K562 (cell line): ENCODE results near the gene UBE3D.

Source experiments
- ARNT ChIP-seq, 2 experiments: fragments of 450-650 bp; IDR thresholded peaks; 2 replicates each; pipeline ENCODE4 v1.6.1; 2016; ENCODE audit warnings: mild to moderate bottlenecking in 1 of 2
- CTCF ChIP-seq, 3 experiments: IDR thresholded peaks in 2 of 3; conservative IDR thresholded peaks in 1 of 3; 2 replicates each; pipeline ENCODE4 v1.5.1; 2011 to 2012; ENCODE audit warnings: low read length in 3 of 3, mild to moderate bottlenecking in 3 of 3, control low read depth in 2 of 3, improper control_type of control experiment in 1 of 3, inconsistent platforms in 1 of 3, low read depth in 1 of 3, mixed read lengths in 1 of 3, moderate library complexity in 1 of 3; ENCODE audit not compliant: insufficient read depth in 2 of 3
- ELF4 ChIP-seq: fragments of 450-650 bp; formaldehyde crosslinking; IDR thresholded peaks from 2 replicates; pipeline ENCODE4 v1.4.0; 2022; ENCODE audit warnings: missing genetic modification characterization
- HIVEP1 ChIP-seq: fragments of 250-450 bp; sonication (Bioruptor Pico); IDR thresholded peaks from 2 replicates; pipeline ENCODE4 v1.4.0; 2020; ENCODE audit warnings: mild to moderate bottlenecking
- JUN ChIP-seq, 2 experiments: sonication (generic) in 1 of 2; formaldehyde crosslinking in 1 of 2; IDR thresholded peaks; 2 replicates each; pipeline versions ENCODE4 v1.6.1 to v1.8.0; 2012 to 2022; ENCODE audit warnings: borderline replicate concordance in 2 of 2, mild to moderate bottlenecking in 2 of 2, improper control_type of control experiment in 1 of 2, low read depth in 1 of 2, low read length in 1 of 2, missing genetic modification reagents in 1 of 2
- NONO ChIP-seq, 2 experiments: fragments of 200-400 bp in 1 of 2; fragments of 450-650 bp in 1 of 2; formaldehyde crosslinking in 1 of 2; IDR thresholded peaks; 2 replicates each; pipeline ENCODE4 v1.6.1; 2017; ENCODE audit warnings: low read depth in 2 of 2, mild to moderate bottlenecking in 2 of 2, moderate library complexity in 2 of 2, low read length in 1 of 2
- RAD21 ChIP-seq, 2 experiments: fragments of 250-450 bp in 1 of 2; fragments of 450-650 bp in 1 of 2; sonication (Bioruptor Pico) in 1 of 2; formaldehyde crosslinking in 1 of 2; IDR thresholded peaks in 1 of 2; conservative IDR thresholded peaks in 1 of 2; 2 replicates each; pipeline versions ENCODE4 v1.4.0 to v1.8.0; 2020 to 2022; ENCODE audit warnings: mild to moderate bottlenecking in 2 of 2, moderate library complexity in 1 of 2
- RBM17 ChIP-seq: fragments of 200-400 bp; formaldehyde crosslinking; IDR thresholded peaks from 2 replicates; pipeline ENCODE4 v1.6.1; 2017; ENCODE audit warnings: low read depth, mild to moderate bottlenecking, low read length, borderline replicate concordance
- RCOR1 ChIP-seq, 2 experiments: IDR thresholded peaks; 2 replicates each; pipeline ENCODE4 v1.6.1; 2012; ENCODE audit warnings: low read depth in 2 of 2, low read length in 2 of 2, borderline replicate concordance in 1 of 2, improper control_type of control experiment in 1 of 2

- TF ChIP-seq RBM17 (no peak), CTCF (IDR thresholded peaks at IDR 0.05 in 2 of 3, conservative IDR thresholded peaks at IDR 0.05 in 1 of 3; ENCODE audit: insufficient read depth in 2 of 3, low read depth in 1 of 3, low read length in 3 of 3) (no peak), ARNT (IDR thresholded peaks at IDR 0.05) (no peak), RAD21 (CRISPR knock-in tag; conservative IDR thresholded peaks at IDR 0.05 in 1 of 2, IDR thresholded peaks at IDR 0.05 in 1 of 2) (no peak), HIVEP1 (CRISPR knock-in tag) (no peak), ELF4 (CRISPR knock-in tag) (no peak), NONO (IDR thresholded peaks at IDR 0.05; ENCODE audit: low read depth in 2 of 2, low read length in 1 of 2) (no peak), RCOR1 (IDR thresholded peaks at IDR 0.05; ENCODE audit: borderline replicate concordance in 1 of 2, low read depth in 2 of 2, low read length in 2 of 2) (no peak), JUN (IDR thresholded peaks at IDR 0.05; ENCODE audit: borderline replicate concordance, low read depth, low read length) (no peak), JUN (CRISPR knock-in tag; IDR thresholded peaks at IDR 0.05; ENCODE audit: borderline replicate concordance) (no peak)
These were observed 93.7 kb downstream of the UBE3D start for GRCh38 chr6:82971877-82972460.
